HG03103 (cell line): Measurements from ENCODE around the gene STIMATE.

Experiments
- ATAC-seq: cut with Tn5 transposase; IDR thresholded peaks from one replicate; pipeline ENCODE4 v1.9.1; 2021; ENCODE audit warnings: low read depth; ENCODE audit not compliant: unreplicated experiment

The STIMATE gene

GRCh38 chr3:52872245-52872644 is 25.1 kb downstream of the STIMATE start:
- ATAC-seq = no peak

- ATAC-seq = no peak
Measured at GRCh38 chr3:52871761-52872160, 25.6 kb downstream of the STIMATE start.

GRCh38 chr3:52870471-52870870 is 26.9 kb downstream of the STIMATE start:
- no peak for ATAC-seq

- ATAC-seq = no peak
Measured at GRCh38 chr3:52866427-52866826, 30.9 kb downstream of the STIMATE start.

- ATAC-seq = no peak
Measured at GRCh38 chr3:52865994-52866393, 31.4 kb downstream of the STIMATE start.

- no peak for ATAC-seq
Measured at GRCh38 chr3:52860424-52860768, 37.0 kb downstream of the STIMATE start.

GRCh38 chr3:52859686-52860423 is 37.5 kb downstream of the STIMATE start:
- ATAC-seq = no peak

- ATAC-seq = no peak
Measured at GRCh38 chr3:52857864-52858263, 39.5 kb downstream of the STIMATE start.

GRCh38 chr3:52857133-52857532 is 40.2 kb downstream of the STIMATE start:
- no peak for ATAC-seq

- no peak for ATAC-seq
Measured at GRCh38 chr3:52856666-52857065, 40.7 kb downstream of the STIMATE start.

- no peak for ATAC-seq
Measured at GRCh38 chr3:52854013-52854412, 43.3 kb downstream of the STIMATE start.

GRCh38 chr3:52852419-52852818 is 44.9 kb downstream of the STIMATE start:
- no peak for ATAC-seq

- ATAC-seq = no peak
Measured at GRCh38 chr3:52851348-52851747, 46.0 kb downstream of the STIMATE start.

- no peak for ATAC-seq
Measured at GRCh38 chr3:52849656-52850055, 47.7 kb downstream of the STIMATE start.

- no peak for ATAC-seq
Measured at GRCh38 chr3:52848617-52849016, 48.7 kb downstream of the STIMATE start.

- no peak for ATAC-seq
Measured at GRCh38 chr3:52847726-52848125, 49.6 kb downstream of the STIMATE start.

GRCh38 chr3:52847241-52847640 is 50.1 kb downstream of the STIMATE start:
- ATAC-seq = no peak

- ATAC-seq = no peak
Measured at GRCh38 chr3:52846432-52846965, 50.8 kb downstream of the STIMATE start.

- ATAC-seq = no peak
Measured at GRCh38 chr3:52845691-52846431, 51.5 kb downstream of the STIMATE start.

- no peak for ATAC-seq
Measured at GRCh38 chr3:52845157-52845556, 52.2 kb downstream of the STIMATE start.

- ATAC-seq = no peak
Measured at GRCh38 chr3:52844290-52844975, 52.9 kb downstream of the STIMATE start.
